WERI-Rb-1 (cell line): Measurements from ENCODE around the gene PDE1A.
"Not testable (repeated sequence)": the region's sequence is repeated elsewhere in the genome, so short reads cannot be mapped to it uniquely, and the experiment has no call there.

Experiments used
- DNase-seq: peaks from one replicate; pipeline ENCODE4 v3.0.0-alpha.2; 2020
- H3K27ac ChIP-seq: fragments of 250-450 bp; sonication (Bioruptor Pico); 2 replicates; pipeline ENCODE4 v1.5.1; 2020; ENCODE audit warnings: mild to moderate bottlenecking, moderate library complexity
- H3K27me3 ChIP-seq: fragments of 250-450 bp; sonication (Bioruptor Pico); 2 replicates; pipeline ENCODE4 v1.5.1; 2021; ENCODE audit warnings: mild to moderate bottlenecking, low read depth, moderate library complexity; ENCODE audit not compliant: insufficient read depth, severe bottlenecking
- H3K36me3 ChIP-seq: fragments of 250-450 bp; sonication (Bioruptor Pico); 2 replicates; pipeline ENCODE4 v1.5.1; 2020; ENCODE audit warnings: mild to moderate bottlenecking, moderate library complexity
- H3K4me3 ChIP-seq: 2 replicates; pipeline ENCODE4 v1.5.1; 2011; ENCODE audit warnings: low read depth, mild to moderate bottlenecking, control low read depth, low read length
- H3K9me3 ChIP-seq: fragments of 250-450 bp; sonication (Bioruptor Pico); 2 replicates; pipeline ENCODE4 v1.5.1; 2021; ENCODE audit warnings: mild to moderate bottlenecking, moderate library complexity; ENCODE audit not compliant: severe bottlenecking
- TF ChIP-seq, protein P1 (sequence below): IDR thresholded peaks from 2 replicates; pipeline ENCODE4 v1.5.1; 2011; ENCODE audit warnings: low read depth, mild to moderate bottlenecking, control low read depth, inconsistent platforms, low read length

The PDE1A gene

DNA sequence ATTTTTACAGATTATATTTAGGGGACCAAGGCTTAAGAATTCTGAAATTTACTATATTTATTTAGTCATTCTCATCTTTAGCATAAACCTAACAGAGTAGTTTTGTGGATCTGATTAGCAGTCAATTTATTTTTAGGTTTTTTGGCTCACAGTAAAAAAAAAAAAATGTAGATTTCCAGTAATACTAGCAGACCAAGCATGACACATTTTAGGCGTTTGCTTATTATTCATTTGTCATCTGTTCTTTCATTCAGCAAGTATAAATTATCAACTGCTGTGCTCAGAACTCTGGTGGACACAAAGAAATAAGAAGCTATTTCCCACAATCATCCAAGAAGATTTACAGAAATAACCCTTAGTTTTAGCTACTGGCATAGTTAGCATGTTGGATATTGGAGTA is 20.6 kb downstream of the PDE1A start:
- H3K4me3 ChIP-seq, result no peak overlapping the region
- DNase-seq, result no peak
- H3K27ac ChIP-seq, result no peak overlapping the region
- TF ChIP-seq, protein P1, sequence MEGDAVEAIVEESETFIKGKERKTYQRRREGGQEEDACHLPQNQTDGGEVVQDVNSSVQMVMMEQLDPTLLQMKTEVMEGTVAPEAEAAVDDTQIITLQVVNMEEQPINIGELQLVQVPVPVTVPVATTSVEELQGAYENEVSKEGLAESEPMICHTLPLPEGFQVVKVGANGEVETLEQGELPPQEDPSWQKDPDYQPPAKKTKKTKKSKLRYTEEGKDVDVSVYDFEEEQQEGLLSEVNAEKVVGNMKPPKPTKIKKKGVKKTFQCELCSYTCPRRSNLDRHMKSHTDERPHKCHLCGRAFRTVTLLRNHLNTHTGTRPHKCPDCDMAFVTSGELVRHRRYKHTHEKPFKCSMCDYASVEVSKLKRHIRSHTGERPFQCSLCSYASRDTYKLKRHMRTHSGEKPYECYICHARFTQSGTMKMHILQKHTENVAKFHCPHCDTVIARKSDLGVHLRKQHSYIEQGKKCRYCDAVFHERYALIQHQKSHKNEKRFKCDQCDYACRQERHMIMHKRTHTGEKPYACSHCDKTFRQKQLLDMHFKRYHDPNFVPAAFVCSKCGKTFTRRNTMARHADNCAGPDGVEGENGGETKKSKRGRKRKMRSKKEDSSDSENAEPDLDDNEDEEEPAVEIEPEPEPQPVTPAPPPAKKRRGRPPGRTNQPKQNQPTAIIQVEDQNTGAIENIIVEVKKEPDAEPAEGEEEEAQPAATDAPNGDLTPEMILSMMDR, result no peak
- no peaks in the 10 kb centered on the region for H3K27me3 ChIP-seq
- H3K36me3 ChIP-seq, result no peaks in the 10 kb centered on the region
- H3K9me3 ChIP-seq, result no peaks in the 10 kb centered on the region

DNA sequence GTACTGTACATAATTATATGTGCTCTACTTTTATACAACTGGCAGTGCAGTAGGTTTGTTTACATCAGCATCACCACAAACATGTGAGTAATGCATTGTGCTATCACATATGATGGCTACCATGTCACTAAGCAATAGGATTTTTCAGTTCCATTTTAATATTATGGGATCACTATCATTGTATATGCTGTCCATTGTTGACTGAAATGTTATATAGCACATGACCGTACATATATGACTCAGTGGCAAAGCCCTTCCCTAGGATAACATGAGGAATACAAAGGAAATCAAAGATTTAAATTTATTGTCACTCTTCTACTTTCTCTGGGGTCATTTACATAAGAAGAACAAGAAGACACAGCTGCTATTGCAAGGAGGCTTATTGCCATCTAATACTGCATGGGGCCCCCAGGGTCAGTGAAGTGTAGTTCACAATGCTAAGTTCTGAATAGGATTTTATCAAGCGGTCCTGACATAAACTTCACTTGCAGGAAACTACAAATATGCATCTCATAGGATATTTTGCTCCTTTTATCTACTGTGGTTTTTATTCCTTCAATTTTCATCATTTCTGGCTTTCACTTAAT is 21.8 kb downstream of the PDE1A start:
- Histone ChIP-seq H3K27me3 (no peaks in the 10 kb centered on the region), H3K36me3 (no peaks in the 10 kb centered on the region), H3K4me3 (no peak overlapping the region), H3K27ac (no peak overlapping the region), H3K9me3 (no peaks in the 10 kb centered on the region)
- TF ChIP-seq, protein P1, result no peak
- no peak for DNase-seq

DNA sequence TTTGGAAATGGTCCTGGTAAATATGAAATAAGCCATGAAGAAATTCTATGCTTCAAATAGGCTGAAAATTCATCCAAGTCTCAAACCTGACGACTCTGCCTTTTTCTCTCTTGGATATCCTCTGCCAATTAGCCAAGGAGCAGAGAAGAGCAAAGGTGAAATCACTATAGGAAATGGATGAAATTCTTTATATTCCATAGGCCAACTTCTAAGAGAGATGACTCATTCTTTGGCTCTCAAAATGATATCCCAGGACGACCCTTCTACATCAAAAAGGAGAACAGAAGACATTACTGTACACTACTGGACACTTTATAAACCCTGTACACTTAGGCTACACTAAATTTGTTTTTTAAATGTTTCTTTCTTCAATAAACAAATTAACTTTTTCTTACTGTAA is 22.7 kb downstream of the PDE1A start:
- Histone ChIP-seq H3K4me3 (no peak overlapping the region), H3K27ac (no peak overlapping the region), H3K36me3 (no peaks in the 10 kb centered on the region), H3K27me3 (no peaks in the 10 kb centered on the region), H3K9me3 (no peaks in the 10 kb centered on the region)
- DNase-seq, result no peak
- TF ChIP-seq, protein P1, result no peak

DNA sequence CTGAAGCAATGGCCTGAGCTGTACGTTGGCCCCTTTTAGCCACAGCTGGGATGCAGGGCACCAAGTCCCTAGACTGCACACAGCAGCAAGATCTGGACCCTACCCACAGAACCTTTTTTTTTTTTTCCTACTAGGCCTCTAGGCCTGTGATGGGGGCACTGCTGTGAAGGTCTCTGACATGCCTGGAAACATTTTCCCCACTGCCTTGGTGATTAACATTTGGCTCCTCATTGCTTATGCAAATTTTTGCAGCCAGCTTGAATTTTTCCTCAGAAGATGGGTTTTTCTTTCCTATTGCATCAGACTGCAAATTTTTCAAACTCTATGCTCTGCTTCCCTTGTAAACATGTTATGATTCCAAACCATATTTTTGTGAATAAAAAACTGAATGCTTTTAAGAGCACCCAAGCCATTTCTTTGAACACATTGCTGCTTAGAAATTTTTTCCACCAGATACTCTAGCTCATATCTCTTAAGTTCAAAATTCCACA is 33.5 kb downstream of the PDE1A start:
- no peak overlapping the region for H3K4me3 ChIP-seq
- TF ChIP-seq, protein P1, result no peak
- H3K9me3 ChIP-seq, result no peaks in the 10 kb centered on the region
- no peak overlapping the region for H3K27ac ChIP-seq
- no peaks in the 10 kb centered on the region for H3K36me3 ChIP-seq
- no peaks in the 10 kb centered on the region for H3K27me3 ChIP-seq
- DNase-seq, result no peak

DNA sequence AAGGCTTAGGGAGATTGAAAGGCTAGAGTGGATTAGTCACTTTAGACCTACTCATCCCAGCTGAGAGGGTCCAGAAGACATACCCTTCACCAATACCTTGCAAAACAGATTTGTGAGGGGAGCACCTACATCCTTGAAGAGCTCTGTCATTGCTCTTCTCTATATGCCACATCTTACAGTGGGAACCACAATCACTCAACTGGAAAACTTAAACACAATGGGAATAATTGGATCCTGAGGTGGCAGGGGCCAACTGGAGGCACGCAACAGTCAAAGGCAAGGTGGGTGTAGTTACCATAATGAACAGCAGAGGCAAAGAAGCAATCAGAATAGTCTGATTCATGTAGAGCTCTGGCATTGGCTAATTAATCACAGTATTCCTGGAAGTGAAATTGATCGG is 35.4 kb downstream of the PDE1A start:
- Histone ChIP-seq H3K36me3 (no peaks in the 10 kb centered on the region), H3K27me3 (no peaks in the 10 kb centered on the region), H3K4me3 (no peak overlapping the region), H3K27ac (no peak overlapping the region), H3K9me3 (no peaks in the 10 kb centered on the region)
- DNase-seq, result no peak
- TF ChIP-seq, protein P1, result no peak

DNA sequence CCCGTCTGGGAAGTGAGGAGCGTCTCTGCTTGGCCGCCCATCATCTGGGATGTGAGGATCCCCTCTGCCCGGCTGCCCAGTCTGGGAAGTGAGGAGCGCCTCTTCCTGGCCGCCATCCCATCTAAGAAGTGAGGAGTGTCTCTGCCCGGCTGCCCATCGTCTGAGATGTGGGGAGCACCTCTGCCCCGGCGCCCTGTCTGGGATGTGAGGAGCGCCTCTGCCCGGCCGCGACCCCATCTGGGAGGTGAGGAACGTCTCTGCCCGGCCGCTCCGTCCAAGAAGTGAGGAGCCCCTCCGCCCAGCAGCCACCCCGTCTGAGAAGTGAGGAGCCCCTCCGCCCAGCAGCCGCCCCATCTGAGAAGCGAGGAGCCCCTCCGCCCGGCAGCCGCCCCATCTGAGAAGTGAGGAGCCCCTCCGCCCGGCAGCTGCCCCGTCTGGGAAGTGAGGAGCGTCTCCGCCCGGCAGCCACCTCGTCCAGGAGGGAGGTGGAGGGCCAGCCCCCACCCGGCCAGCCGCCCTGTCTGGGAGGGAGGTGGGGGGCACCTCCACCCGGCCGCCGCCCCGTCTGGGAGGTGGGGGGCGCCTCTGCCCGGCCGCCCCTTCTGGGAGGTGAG is 40.5 kb downstream of the PDE1A start:
- H3K27ac ChIP-seq, H3K9me3 ChIP-seq, H3K36me3 ChIP-seq, H3K27me3 ChIP-seq, DNase-seq, H3K4me3 ChIP-seq: not testable (repeated sequence)
